ENCODE results near the gene TRIP13. TPM values are rescaled to one million over a fixed set of nuclear protein-coding genes. Genes with fewer than 3 reads are reported as not detected.
A peak's percentile ranks its signal among the peaks of the same experiment; 100 is the strongest.

TRIP13 gene
- total RNA-seq, 2 experiments from 2014 or later: 0.47 to 0.66 TPM

DNA sequence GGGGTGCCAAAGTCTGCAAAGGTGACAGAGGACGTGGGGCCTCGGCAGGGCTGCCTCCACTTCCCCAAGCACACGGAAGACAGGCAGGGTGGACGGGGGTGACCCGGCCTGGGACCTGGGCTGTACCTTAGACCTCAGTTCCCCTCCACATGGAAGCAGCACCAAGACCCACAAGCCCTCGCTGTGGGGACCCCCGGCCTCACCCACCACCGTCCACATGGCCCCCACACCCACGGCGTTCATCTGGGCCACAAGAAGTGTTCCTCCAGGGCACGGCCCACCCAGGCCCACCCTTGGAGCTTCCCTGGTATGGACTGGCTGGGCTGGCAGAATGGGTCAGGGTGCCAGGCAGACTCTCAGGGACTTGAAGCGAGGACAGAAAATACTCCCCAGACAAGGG, 70.1 kb downstream of the TRIP13 start:
- TF ChIP-seq, protein P1, sequence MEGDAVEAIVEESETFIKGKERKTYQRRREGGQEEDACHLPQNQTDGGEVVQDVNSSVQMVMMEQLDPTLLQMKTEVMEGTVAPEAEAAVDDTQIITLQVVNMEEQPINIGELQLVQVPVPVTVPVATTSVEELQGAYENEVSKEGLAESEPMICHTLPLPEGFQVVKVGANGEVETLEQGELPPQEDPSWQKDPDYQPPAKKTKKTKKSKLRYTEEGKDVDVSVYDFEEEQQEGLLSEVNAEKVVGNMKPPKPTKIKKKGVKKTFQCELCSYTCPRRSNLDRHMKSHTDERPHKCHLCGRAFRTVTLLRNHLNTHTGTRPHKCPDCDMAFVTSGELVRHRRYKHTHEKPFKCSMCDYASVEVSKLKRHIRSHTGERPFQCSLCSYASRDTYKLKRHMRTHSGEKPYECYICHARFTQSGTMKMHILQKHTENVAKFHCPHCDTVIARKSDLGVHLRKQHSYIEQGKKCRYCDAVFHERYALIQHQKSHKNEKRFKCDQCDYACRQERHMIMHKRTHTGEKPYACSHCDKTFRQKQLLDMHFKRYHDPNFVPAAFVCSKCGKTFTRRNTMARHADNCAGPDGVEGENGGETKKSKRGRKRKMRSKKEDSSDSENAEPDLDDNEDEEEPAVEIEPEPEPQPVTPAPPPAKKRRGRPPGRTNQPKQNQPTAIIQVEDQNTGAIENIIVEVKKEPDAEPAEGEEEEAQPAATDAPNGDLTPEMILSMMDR (IDR thresholded peaks at IDR 0.05): no peak
- Mint-ChIP-seq H3K9me3 (no peaks in the 10 kb centered on the region), H3K27me3 (peaks cover 39% of the 10 kb centered on the region), H3K27ac (no peak overlapping the region), H3K4me3 (no peak overlapping the region), H3K36me3 (ENCODE audit: low read depth) (no peaks in the 10 kb centered on the region), H3K4me1 (ENCODE audit: low read depth) (peaks cover 18% of the 10 kb centered on the region)
- H3K4me1 ChIP-seq (ENCODE audit: insufficient read depth, low read length): peaks cover 26% of the 10 kb centered on the region
- H3K9me3 ChIP-seq (ENCODE audit: control insufficient read depth in 1 of 2, insufficient read depth in 1 of 2, low read length in 2 of 2): peaks cover 0 to 8% of the 10 kb centered on the region in 2 experiments
- no peaks in the 10 kb centered on the region for H3K36me3 ChIP-seq (ENCODE audit: insufficient read depth, low read length)
- no peak for ATAC-seq (ENCODE audit: poor library complexity)
- DNase-seq: no peak
- intact Hi-C loops (cut with DNase I, micrococcal nuclease): no loop called here
- H3K27me3 ChIP-seq (ENCODE audit: control insufficient read depth in 1 of 2, insufficient read depth in 2 of 2, low read length in 2 of 2): peaks cover 25 to 29% of the 10 kb centered on the region in 2 experiments
- H3K27ac ChIP-seq (ENCODE audit: low read depth in 1 of 2, low read length in 2 of 2): no peak overlapping the region
- H3K4me3 ChIP-seq (ENCODE audit: low read length): no peak overlapping the region
- ChIA-PET POLR2A (no interaction called here), CTCF (no interaction called here)

DNA sequence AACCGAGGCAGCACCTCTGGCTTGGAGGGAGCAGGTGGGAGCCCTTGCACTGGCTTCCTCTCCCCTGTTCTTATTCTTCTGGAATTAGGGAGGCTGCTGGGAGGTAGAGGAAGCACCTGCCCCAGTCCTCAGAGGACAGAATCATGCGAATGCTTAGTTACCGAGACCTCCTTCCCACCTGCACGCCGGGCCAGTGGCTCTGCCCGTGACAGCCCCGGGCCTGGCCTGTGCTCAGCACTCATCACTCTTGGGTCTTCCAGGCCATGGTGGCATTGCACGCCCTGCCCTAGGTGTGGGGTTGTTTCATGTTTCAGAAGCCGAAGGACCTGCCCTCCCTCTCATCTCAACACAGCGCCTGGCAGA, 70.6 kb downstream of the TRIP13 start:
- peaks cover 44% of the 10 kb centered on the region for H3K27me3 Mint-ChIP-seq

DNA sequence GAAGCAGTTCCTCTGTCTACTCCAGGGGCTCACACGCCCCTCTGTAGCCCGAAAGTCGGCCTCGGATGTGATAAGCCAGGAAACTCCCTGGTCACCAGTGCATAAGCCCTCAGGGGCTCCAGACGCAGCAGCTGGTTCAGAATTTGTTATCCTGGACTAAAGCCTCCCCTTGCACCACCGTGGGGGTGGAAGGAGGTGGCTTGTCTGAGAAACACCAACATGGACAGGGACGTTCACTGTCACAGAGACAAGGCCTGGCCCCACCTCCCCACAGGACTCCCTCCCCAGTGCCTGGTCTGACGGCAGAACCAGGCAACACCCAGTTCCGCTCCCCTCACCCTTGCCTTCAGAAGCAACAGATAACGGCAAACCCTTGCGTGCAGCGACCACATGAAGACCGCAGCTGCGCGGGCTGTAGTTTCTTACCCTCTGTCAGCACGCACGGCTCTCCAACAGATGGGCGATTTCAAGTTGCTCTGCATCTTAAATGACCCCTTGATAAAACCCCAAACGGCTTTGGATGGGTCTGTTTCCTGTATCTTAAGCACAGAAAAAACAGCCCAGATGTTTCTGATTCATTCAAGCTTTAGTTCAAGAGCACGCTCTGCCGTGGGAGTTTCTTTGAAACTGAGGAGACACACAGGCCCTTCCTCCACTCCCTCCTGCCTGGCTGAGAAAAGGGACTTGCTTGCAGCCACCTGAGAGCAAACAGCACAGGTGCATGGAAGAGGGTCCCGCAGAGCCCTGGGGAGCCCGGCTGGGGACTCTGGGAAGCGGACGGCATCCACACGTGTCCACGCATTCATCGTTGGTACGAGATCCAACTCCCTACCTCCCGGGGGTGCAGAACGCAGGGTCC, 71.2 kb downstream of the TRIP13 start:
- no peaks in the 10 kb centered on the region for H3K36me3 ChIP-seq (ENCODE audit: insufficient read depth, low read length)
- peak in 11 of 14 experiments; percentile 19 to 80 (median 37) for DNase-seq
- no peaks in the 10 kb centered on the region for H3K36me3 Mint-ChIP-seq (ENCODE audit: low read depth)
- CTCF ChIA-PET: no interaction called here
- H3K4me1 ChIP-seq (ENCODE audit: insufficient read depth, low read length): peaks cover 23% of the 10 kb centered on the region
- no peak overlapping the region for H3K27ac ChIP-seq (ENCODE audit: low read depth in 1 of 2, low read length in 2 of 2)
- ATAC-seq (ENCODE audit: poor library complexity): peak; percentile 87
- H3K9me3 ChIP-seq (ENCODE audit: control insufficient read depth in 1 of 2, insufficient read depth in 1 of 2, low read length in 2 of 2): peaks cover 0 to 8% of the 10 kb centered on the region in 2 experiments
- intact Hi-C loops (cut with DNase I, micrococcal nuclease): no loop called here
- H3K27me3 ChIP-seq (ENCODE audit: control insufficient read depth in 1 of 2, insufficient read depth in 2 of 2, low read length in 2 of 2): peaks cover 32 to 40% of the 10 kb centered on the region in 2 experiments
- TF ChIP-seq, protein P1 (IDR thresholded peaks at IDR 0.05): no peak
- peak overlapping the region; percentile 63 for H3K27ac Mint-ChIP-seq
- peak overlapping the region; percentile 35 for H3K4me3 ChIP-seq (ENCODE audit: low read length)
- H3K4me1 Mint-ChIP-seq (ENCODE audit: low read depth): peaks cover 17% of the 10 kb centered on the region
- peaks cover 50% of the 10 kb centered on the region for H3K27me3 Mint-ChIP-seq
- no peaks in the 10 kb centered on the region for H3K9me3 Mint-ChIP-seq
- POLR2A ChIA-PET: no interaction called here
- H3K4me3 Mint-ChIP-seq: peak overlapping the region; percentile 86

More for the DNA sequence above, 70.6 kb downstream of the TRIP13 start:
- Histone ChIP-seq H3K4me1 (ENCODE audit: insufficient read depth, low read length) (peaks cover 23% of the 10 kb centered on the region), H3K4me3 (ENCODE audit: low read length) (no peak overlapping the region), H3K27ac (ENCODE audit: low read depth in 1 of 2, low read length in 2 of 2) (no peak overlapping the region), H3K36me3 (ENCODE audit: insufficient read depth, low read length) (no peaks in the 10 kb centered on the region), H3K27me3 (ENCODE audit: control insufficient read depth in 1 of 2, insufficient read depth in 2 of 2, low read length in 2 of 2) (peaks cover 29 to 33% of the 10 kb centered on the region in 2 experiments), H3K9me3 (ENCODE audit: control insufficient read depth in 1 of 2, insufficient read depth in 1 of 2, low read length in 2 of 2) (peaks cover 0 to 8% of the 10 kb centered on the region in 2 experiments)
- H3K27ac Mint-ChIP-seq: peak overlapping the region; percentile 63
- H3K4me3 Mint-ChIP-seq: peak overlapping the region; percentile 86
- H3K36me3 Mint-ChIP-seq (ENCODE audit: low read depth): no peaks in the 10 kb centered on the region
- intact Hi-C loops (cut with DNase I, micrococcal nuclease): no loop called here
- H3K9me3 Mint-ChIP-seq: no peaks in the 10 kb centered on the region
- DNase-seq: no peak
- ChIA-PET CTCF (no interaction called here), POLR2A (no interaction called here)
- TF ChIP-seq, protein P1 (IDR thresholded peaks at IDR 0.05): no peak
- H3K4me1 Mint-ChIP-seq (ENCODE audit: low read depth): peaks cover 17% of the 10 kb centered on the region
- no peak for ATAC-seq (ENCODE audit: poor library complexity)
